Thyroid gland (tissue), 4 donors: ENCODE data around the gene WNT7B. TPM values are rescaled to one million over a fixed set of nuclear protein-coding genes. Genes with fewer than 3 reads are reported as not detected.
A peak's percentile ranks its signal among the peaks of the same experiment; 100 is the strongest.

Source experiments
- DNase-seq, 2 donors: peaks; one replicate each; pipeline ENCODE4 v3.0.0-alpha.2; 2019
- H3K27ac ChIP-seq, 3 donors: fragments of 200-600 bp; sonication (generic); 1 replicate in 2 of 3; 2 replicates in 1 of 3; pipeline ENCODE4 v1.5.1; 2016 to 2019; ENCODE audit warnings: mild to moderate bottlenecking in 1 of 3, moderate library complexity in 1 of 3
- H3K27me3 ChIP-seq: fragments of 200-600 bp; sonication (generic); one replicate; pipeline ENCODE4 v1.5.1; 2019
- H3K36me3 ChIP-seq, 2 donors: fragments of 200-600 bp; sonication (generic); one replicate each; pipeline ENCODE4 v1.5.1; 2016 to 2019
- H3K4me1 ChIP-seq, 2 donors: fragments of 200-600 bp; sonication (generic); one replicate each; pipeline ENCODE4 v1.5.1; 2017 to 2019
- H3K4me3 ChIP-seq, 3 donors: fragments of 200-600 bp; sonication (generic); replicated peaks in 1 of 3; 1 replicate in 2 of 3; 2 replicates in 1 of 3; pipeline ENCODE4 v1.5.1; 2016; ENCODE audit warnings: mild to moderate bottlenecking in 1 of 3
- H3K9me3 ChIP-seq: fragments of 200-600 bp; sonication (generic); one replicate; pipeline ENCODE4 v1.5.1; 2017
- CTCF ChIP-seq, 6 experiments: fragments of 200-600 bp in 3 of 6; fragments of 450-650 bp in 3 of 6; sonication (generic) in 3 of 6; IDR thresholded peaks; one replicate each; pipeline ENCODE4 v1.5.1; 2016 to 2019; ENCODE audit warnings: antibody characterized with exemption in 6 of 6, mild to moderate bottlenecking in 2 of 6, inconsistent platforms in 1 of 6, moderate library complexity in 1 of 6
- POLR2A ChIP-seq, 2 donors: fragments of 450-650 bp; IDR thresholded peaks; one replicate each; pipeline ENCODE4 v1.6.1; 2017; ENCODE audit warnings: antibody characterized with exemption in 2 of 2, mild to moderate bottlenecking in 2 of 2, moderate library complexity in 1 of 2
- WGBS, 2 donors: methylation state at CpG; one replicate each; pipeline ENCODE4 v1.1.5; 2017; 5-methylcytosine and 5-hydroxymethylcytosine counted together
- intact Hi-C: fragments of 100-400 bp; cut with DNase I; formaldehyde crosslinking; loops from one replicate; pipeline ENCODE4 v1.15.1; 2023
- total RNA-seq, 4 donors: library from RNA; depleted of rRNA; stranded (reverse); fragments of >200 nt; gene quantifications; one replicate each; pipeline ENCODE4 v1.2.3, GENCODE V29; 2016

The WNT7B gene
- total RNA-seq, 4 donors from 2014 or later: 0.83 to 4.3 (median 2.5) TPM; not detected in 1

DNA sequence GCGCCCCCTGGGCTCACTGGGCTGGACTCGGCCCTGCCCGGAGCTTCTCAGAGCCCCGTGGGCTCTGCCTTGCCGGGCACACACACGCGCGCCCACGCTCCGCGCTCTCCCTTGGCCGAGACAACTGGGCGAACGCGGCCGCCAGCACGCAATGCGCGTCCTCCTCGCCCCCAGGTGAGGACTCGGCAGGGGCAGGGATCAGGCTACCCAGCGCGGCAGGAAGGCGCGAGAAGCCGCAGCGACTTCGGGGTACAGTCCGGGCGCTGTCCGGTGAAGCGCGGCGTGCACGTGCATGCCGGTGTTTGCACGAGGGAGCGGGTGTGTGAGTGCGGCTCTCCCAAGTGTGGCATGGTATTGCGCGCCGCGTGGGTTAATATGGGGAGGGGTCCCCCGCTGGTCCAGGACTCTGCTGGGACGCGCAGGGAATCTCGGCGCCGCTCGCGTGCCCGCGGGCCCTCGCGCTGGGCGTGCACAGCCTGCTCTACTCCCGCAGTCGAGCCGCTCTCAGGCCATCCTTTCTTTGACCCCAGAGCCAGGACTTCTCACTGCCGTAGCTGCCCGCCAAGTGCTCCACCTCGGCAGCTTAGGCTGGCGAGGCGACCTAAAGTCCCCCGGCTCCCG lies 5.4 kb downstream of the WNT7B start:
- no peaks in the 10 kb centered on the region for H3K9me3 ChIP-seq
- H3K27me3 ChIP-seq: peaks cover 10% of the 10 kb centered on the region
- WGBS, 2 donors: 0 to 3% methylated on average over 2 to 13 of the region's 66 CpGs
- DNase-seq: no peak
- H3K4me3 ChIP-seq: no peak overlapping the region
- H3K36me3 ChIP-seq: no peaks in the 10 kb centered on the region
- peaks cover 0 to 32% of the 10 kb centered on the region in 2 donors for H3K4me1 ChIP-seq
- no peak overlapping the region for H3K27ac ChIP-seq
- TF ChIP-seq CTCF (IDR thresholded peaks at IDR 0.05) (no peak), POLR2A (IDR thresholded peaks at IDR 0.05) (no peak)
- intact Hi-C loops: no loop called here

- Histone ChIP-seq H3K36me3 (no peaks in the 10 kb centered on the region), H3K27ac (no peak overlapping the region), H3K9me3 (no peaks in the 10 kb centered on the region), H3K27me3 (peaks cover 10% of the 10 kb centered on the region), H3K4me1 (peaks cover 0 to 29% of the 10 kb centered on the region in 2 donors), H3K4me3 (peak overlapping the region in 1 of 3 donors; percentile 14)
- WGBS, 2 donors: 4 to 10% methylated on average over 29 to 35 of the region's 40 CpGs
- intact Hi-C loops: no loop called here
- DNase-seq: no peak
- TF ChIP-seq POLR2A (IDR thresholded peaks at IDR 0.05): no peak
- no peak for TF ChIP-seq CTCF (IDR thresholded peaks at IDR 0.05)
These were observed 6.1 kb downstream of the WNT7B start for GRCh38 chr22:45970705-45971407.

- Histone ChIP-seq H3K27ac (no peak overlapping the region), H3K27me3 (peaks cover 10% of the 10 kb centered on the region), H3K4me3 (no peak overlapping the region), H3K36me3 (no peaks in the 10 kb centered on the region), H3K9me3 (no peaks in the 10 kb centered on the region), H3K4me1 (peaks cover 0 to 21% of the 10 kb centered on the region in 2 donors)
- intact Hi-C loops: loop anchor here (10.0 kb wide), 1 partner anchor 85 kb away; no protein-coding TSS in a partner anchor
- TF ChIP-seq CTCF (IDR thresholded peaks at IDR 0.05): no peak
- WGBS, 2 donors: 52 to 73% methylated on average over 9 to 18 of the region's 21 CpGs
- no peak for DNase-seq
These were observed 7.0 kb downstream of the WNT7B start for GRCh38 chr22:45969801-45970470.

DNA sequence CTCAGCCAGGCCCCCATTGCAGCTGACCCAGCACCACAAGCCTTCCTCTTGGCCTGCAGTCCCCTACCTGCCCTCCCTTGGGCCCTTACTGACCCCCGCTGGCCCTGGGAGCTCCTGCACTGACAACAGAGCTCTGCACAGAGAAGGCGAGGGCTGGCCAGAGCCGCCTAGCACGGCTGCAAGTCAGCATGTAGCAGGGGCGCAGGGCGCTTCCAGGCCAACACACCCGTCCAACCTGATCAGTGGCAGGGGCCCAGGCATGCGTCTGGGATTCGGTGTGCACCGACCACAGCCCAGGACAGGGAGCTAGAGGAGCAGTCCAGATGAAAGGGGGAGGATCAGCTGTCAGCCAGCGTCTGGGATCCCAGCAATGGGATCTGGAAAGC lies 7.6 kb downstream of the WNT7B start:
- Histone ChIP-seq H3K4me3 (no peak overlapping the region), H3K9me3 (no peaks in the 10 kb centered on the region), H3K4me1 (peaks cover 0 to 21% of the 10 kb centered on the region in 2 donors), H3K27me3 (peaks cover 10% of the 10 kb centered on the region), H3K27ac (no peak overlapping the region), H3K36me3 (no peaks in the 10 kb centered on the region)
- no peak for TF ChIP-seq CTCF (IDR thresholded peaks at IDR 0.05)
- TF ChIP-seq POLR2A (IDR thresholded peaks at IDR 0.05): no peak
- WGBS, 2 donors: 83% methylated on average over 7 of the region's 11 CpGs; no CpG with 5 or more reads in 1 of the 2 donors
- intact Hi-C loops: loop anchor here (10.0 kb wide), 1 partner anchor 85 kb away; no protein-coding TSS in a partner anchor
- DNase-seq: no peak
